ENCODE results near the gene MT2A.
"Not testable (repeated sequence)": the region's sequence is repeated elsewhere in the genome, so short reads cannot be mapped to it uniquely, and the experiment has no call there.

MT2A gene

GRCh38 chr16:56621665-56622445, 13.5 kb downstream of the MT2A start:
- not testable (repeated sequence) for DNase-seq

- not testable (repeated sequence) for DNase-seq
These were observed 14.8 kb downstream of the MT2A start for GRCh38 chr16:56623184-56623583.

GRCh38 chr16:56623637-56624036, 15.3 kb downstream of the MT2A start:
- DNase-seq, result no peak

- DNase-seq, result peak; percentile 68
These were observed 17.0 kb downstream of the MT2A start, which contains the start of gene MT1E for GRCh38 chr16:56625140-56625942. MT1E (plus strand) TSS chr16:56625781; CDS start chr16:56625852, 71 bp downstream.

- no peak for DNase-seq
These were observed 17.7 kb downstream of the MT2A start for GRCh38 chr16:56625943-56626654.

- no peak for DNase-seq
These were observed 18.3 kb downstream of the MT2A start for GRCh38 chr16:56626685-56627084.

- DNase-seq, result no peak
These were observed 20.3 kb downstream of the MT2A start for GRCh38 chr16:56628486-56629350.

GRCh38 chr16:56629531-56629930, 21.1 kb downstream of the MT2A start:
- no peak for DNase-seq

GRCh38 chr16:56630134-56630533, 21.8 kb downstream of the MT2A start:
- DNase-seq, result no peak

- DNase-seq, result no peak
These were observed 22.8 kb downstream of the MT2A start for GRCh38 chr16:56631197-56631596.

- DNase-seq, result no peak
These were observed 23.4 kb downstream of the MT2A start for GRCh38 chr16:56631832-56632155.

GRCh38 chr16:56632156-56632847, 23.9 kb downstream of the MT2A start, which contains the start of gene MT1M:
MT1M (plus strand) TSS chr16:56632659; CDS start chr16:56632732, 73 bp downstream.
- DNase-seq, result peak; percentile 72

- no peak for DNase-seq
These were observed 24.5 kb downstream of the MT2A start for GRCh38 chr16:56632848-56633365.

- no peak for DNase-seq
These were observed 25.2 kb downstream of the MT2A start for GRCh38 chr16:56633535-56633934.

GRCh38 chr16:56634715-56635440, 26.5 kb downstream of the MT2A start:
- no peak for DNase-seq

GRCh38 chr16:56635441-56635967, 27.1 kb downstream of the MT2A start:
- DNase-seq, result no peak

GRCh38 chr16:56636616-56637413, 28.4 kb downstream of the MT2A start:
- no peak for DNase-seq

- DNase-seq, result peak; percentile 44
These were observed 29.7 kb downstream of the MT2A start, which contains the start of gene MT1A for GRCh38 chr16:56637814-56638750. MT1A (plus strand) TSS chr16:56638666; CDS start chr16:56638739, 73 bp downstream.

Measured in midbrain (tissue), 1 donor.